ENCODE data around the gene TBC1D9B.

GRCh38 chr5:179906795-179907555 lies 722 bp downstream of the TBC1D9B start:
- TF ChIP-seq ZBTB33 (CRISPR knock-in tag; IDR thresholded peaks at IDR 0.05) (no peak), TRAFD1 (CRISPR knock-in tag; IDR thresholded peaks at IDR 0.05; ENCODE audit: borderline replicate concordance) (no peak), PHB2 (IDR thresholded peaks at IDR 0.05; ENCODE audit: partially characterized antibody) (no peak), BRCA1 (CRISPR knock-in tag; IDR thresholded peaks at IDR 0.05) (no peak), SPEN (CRISPR knock-in tag; IDR thresholded peaks at IDR 0.05; ENCODE audit: low read depth) (0 out of 2 replicates have a peak, but pooled peaks have one; percentile 2), ZNF253 (CRISPR knock-in tag; IDR thresholded peaks at IDR 0.05; ENCODE audit: borderline replicate concordance) (no peak)

Measured in HepG2 (cell line).